NCI-H510A treated with DMSO at 0.1 percent for 48 hours (cell line): Measurements from ENCODE around the gene THSD4.

Experiments used
- DNase-seq: peaks from one replicate; lab custom pipeline; 2025; lab: John Stamatoyannopoulos, UW

The THSD4 gene

DNA sequence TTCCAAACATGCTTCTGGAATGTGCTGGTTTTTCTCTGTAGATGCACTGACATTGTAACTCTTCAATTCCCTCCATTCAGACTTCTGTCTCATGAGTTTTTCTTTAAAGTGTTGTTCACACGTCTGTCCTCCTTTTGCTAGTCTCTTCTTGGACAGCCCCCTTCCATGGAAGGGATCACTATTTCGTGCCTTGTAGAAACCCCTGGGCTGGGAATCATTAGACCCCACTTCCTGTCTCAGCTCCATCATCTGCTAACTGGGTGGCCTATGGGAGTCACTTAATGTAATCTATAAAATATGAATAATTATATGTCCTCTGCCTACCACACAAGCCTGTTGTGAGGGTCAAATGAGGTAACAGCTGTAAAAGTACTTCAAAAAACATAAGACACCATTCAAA, 110.6 kb downstream of the THSD4 start:
- no peak for DNase-seq

DNA sequence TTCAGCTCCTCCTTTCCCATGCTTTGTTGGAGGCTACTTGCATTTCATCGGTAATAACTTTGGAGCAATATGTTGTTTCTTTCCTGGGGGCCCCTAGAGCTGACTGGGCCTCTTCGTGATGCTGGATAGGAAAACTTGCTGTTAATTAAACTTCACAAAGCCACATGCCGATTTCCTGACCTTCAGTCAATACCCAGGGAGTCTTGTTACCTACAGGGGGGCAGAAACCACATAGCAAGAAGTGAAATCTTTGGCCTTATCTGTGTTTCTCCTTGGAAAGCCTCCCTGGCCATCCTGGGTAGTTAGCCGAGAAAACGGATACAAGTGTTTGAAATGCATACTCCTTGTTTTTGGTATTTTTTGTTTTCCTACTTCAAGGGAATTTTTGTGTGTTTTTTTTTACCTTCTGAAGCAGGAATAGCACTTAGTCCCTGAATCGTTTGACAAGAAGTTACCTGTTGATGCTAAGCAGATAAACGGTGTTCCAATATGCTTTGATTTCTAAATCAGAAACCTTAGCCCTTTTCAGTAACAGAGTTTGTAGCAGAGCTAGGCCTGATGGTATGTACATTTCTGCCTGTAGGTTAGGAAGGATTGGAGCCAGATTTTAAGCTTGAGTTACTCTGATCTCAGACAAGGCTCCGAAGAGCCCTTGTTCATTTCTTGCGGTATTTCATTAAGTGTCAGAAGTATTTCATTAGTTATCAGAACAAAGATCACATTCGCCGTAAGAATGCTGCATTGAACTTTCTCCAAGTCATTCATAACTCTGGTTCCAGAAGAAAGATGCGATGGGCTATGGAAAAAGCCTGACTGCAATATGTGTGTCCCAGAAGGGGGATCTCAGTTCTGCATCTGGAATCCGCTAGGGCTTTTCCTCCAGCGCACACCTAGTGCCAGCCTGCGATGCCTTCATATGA, 111.5 kb downstream of the THSD4 start:
- no peak for DNase-seq

DNA sequence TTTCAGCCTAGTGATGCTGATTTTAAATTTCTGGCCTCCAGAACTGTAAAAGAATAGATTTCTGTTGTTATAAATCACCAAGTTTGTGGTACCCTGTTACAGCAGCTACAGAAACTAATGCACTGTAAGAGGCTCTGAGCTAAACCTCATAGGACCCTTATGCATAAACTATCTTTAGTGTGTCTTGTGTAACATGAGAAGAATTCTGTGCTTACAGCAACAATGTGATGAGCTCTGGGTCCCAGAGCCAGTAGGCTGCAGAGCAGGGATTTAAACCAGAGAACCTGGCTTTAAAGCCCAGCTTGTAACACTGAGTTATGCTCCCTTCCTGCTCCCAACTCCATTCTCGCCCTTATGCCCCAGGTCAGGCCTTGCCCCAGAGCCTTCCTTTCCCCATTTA, 113.1 kb downstream of the THSD4 start:
- DNase-seq, result no peak

DNA sequence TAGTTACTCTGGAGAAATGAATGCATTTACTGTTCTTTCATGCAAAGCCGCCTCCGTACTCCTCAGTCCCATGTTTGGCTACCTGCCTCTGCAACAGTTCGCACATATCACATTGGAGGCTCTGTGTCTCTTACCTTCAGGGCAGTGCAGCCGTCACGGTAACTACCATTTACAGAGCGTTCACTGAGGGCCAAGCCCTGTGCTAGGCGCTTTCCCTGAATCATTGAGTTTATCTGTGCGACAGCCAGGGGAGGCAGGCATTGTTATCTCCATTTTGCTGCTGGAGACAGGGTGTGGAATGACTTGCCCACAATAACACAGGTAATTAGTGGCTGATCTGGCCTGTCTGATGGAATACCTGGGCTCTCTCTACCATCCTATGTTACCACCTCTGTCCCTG, 115.0 kb downstream of the THSD4 start:
- DNase-seq, result no peak

DNA sequence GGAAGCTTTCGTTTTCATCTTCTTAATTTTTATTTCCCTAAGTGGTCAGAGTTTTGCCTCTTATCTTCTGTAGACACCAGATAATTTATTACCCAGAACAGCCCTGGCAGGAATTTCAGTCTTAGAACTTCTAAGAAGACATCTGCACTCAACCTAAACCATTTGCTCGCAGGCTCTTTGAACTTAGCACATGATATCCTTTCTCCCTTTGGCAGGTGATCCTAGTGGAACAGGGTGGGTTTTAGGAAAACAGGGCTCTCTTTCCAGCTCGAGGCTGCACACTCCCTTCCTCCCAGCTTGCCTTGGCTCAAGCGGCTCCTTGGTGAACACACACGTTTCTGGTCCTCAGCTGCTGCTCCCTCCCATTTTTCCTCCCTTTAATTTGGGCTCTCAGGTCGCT, 116.5 kb downstream of the THSD4 start:
- DNase-seq, result no peak

DNA sequence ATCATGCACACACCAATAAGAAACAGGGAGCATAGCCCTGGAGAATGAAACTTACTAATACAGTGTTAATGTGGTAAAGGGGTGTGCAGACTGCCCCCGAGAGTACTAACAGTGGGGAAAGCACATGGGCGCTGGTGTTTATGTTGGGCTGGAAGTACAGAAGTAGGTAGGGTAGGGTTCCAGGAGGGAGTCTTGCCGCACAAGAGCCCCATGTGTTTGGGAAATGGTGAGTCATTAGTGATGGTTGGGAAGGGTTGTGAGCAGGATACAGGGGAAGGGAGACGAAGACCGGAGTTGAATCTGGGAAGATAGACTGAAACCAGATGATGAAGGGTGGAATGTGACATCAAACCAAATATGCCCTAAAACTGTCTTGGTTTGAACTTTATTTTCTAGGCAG, 117.1 kb downstream of the THSD4 start:
- no peak for DNase-seq

DNA sequence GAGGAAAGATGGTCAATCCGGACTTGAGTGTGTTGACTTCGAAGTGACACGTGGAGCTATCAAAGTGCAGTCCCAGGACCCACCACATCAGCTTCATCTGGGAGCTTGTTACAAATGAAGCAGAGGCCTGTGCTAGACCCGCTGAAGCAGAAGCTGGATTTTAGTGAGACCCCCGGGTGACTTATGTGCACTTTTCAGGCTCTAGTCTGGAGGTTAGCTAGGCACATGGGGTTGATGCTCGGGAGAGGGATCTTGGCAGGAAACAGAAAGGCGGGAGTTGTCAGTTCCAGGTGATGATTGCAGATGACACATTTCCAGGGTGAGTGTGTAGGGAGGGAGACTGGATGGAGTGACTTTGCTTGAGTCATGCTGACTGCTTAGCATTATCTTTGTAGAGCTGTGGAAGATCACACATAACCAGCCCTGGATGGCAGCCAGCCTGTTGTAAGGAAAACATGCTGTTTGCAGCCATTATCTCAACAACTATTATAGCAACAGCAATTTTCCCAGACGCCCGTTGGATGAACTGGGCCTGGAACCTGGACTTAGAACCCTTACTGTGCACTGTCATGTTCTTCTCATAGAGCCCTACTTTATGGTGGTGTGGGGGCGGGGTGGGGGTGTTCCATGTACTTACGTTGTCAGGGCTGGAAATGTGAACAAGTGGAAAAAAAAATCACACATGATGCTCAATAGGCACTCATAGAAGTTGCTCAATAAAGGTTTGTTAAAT, 122.4 kb downstream of the THSD4 start:
- no peak for DNase-seq

DNA sequence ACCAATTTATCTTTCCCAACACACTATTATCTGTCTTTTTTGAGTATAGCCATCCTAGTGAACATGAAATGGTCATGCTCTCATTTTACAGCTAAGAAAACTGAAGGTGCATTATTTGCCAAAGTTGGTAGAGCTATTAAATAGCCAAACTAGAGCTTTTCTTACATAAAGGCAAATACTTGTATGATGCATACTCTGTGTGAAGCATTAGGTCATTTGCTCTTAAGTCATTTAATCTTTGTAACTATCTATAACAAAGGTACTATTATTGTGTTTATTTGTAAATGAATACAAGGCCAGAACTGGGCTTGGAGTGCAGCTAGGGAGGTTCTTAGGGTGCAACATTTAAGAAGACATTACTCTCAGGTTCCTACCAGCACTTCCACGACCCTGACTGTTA, 123.7 kb downstream of the THSD4 start:
- DNase-seq, result no peak

DNA sequence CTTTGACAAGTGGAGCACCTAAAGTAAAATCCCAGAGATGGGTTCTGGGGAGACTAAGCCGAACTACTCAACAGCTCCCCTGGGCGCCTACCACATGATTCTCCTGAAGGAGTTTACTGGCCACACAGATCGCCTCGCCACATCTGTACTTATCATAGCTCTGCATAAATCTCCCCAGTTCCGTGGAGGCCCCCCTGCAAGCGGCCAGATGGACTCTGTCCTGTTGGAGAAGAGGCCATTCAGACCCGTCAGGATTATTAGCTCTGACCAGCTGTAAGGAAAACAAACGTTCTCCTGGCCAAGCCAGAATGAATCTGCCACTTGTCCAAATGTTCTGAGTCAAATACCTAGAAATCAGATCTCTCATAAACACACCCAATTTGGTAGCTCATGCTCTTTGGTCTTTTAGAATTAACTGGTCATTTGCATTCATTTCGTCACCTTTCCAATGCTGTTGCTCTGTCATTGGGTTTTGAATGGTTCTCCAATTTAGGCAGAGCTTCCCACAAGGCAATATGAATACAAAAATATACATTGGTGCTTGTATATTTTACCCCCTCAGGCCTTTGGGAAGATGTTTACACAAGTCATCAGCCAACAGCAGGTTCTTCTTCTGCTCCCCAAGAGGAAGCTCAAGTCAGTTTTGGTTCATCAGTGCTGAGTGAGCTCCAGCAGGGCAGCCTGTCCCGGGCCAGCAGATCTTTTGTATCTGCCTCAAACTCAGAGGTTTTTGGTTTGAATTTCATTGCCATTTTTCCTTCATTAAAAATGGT, 124.5 kb downstream of the THSD4 start:
- DNase-seq, result no peak

DNA sequence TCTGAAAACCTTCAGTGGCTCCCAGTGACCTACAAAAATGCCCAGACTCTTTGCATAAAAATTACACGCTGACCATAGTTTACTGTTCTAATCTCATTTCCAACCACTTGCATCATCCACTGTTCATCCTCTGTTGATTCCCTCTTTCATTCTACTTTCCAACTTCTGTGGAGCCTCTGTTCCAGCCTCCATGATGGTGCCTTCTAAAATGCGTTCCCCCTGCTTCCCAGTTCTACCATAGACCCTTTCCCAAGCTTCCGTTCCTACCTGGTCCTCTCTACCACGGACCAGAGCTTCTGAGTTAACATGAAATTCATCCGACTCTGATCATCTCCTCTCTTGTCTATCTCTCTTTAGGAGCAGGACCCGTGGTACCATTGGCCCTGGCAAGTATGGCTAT, 127.0 kb downstream of the THSD4 start:
- DNase-seq, result no peak

DNA sequence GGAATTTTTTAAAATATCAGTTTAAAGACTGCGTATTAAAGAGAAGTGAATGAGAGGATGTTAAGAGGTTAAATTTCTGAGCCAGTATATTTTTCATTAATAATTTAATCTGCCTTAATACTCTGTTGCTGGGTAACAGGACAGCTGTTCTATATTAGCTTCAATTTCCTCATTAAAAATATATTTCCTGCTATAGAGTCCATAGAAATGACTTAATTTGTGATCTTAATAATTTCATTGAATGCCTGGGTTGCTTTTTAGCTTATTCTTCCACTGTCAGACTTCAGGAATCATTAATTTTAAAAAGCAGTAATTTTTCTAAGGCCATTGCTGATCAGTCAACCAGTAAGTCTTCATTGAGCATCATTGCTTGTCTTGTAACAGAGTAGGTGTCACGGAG, 129.0 kb downstream of the THSD4 start:
- no peak for DNase-seq

DNA sequence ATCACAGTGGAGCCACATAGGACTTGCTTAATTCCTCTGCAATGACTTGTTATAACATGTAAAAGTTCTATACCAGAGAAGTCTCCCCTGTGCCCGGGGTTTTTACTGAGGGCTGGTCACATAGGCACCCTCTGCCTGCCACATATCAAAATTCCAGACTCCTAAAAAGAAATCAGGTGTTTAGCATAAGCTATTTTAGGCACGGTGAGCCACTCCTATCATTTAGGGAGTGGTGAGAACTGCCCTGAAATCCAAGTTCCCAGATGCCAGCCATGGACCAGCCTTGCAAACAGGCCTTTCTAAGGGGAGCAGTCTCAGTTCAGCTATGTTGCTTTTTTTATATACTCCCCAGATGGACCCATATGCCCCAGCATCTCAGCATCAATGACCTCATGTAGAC, 130.3 kb downstream of the THSD4 start:
- DNase-seq, result no peak

DNA sequence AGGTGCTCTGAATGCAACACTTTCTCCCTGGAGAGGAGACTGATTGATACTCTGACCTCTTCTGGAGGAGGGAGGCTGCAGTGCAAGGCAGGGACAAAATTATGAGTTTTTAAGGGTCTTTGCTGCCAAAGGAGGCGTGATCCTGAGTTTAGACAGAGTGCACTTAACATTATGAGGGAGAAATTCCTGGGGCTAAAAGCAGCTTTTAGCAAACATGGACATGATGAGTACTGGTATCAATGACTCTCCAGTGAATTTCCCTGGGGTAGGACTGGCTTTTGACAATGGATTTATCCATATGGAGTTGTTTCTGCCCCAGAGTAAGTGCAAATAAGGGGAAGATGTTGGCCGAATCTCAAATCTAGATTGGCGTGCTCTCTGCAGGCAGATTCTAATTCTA, 133.1 kb downstream of the THSD4 start:
- DNase-seq, result no peak

DNA sequence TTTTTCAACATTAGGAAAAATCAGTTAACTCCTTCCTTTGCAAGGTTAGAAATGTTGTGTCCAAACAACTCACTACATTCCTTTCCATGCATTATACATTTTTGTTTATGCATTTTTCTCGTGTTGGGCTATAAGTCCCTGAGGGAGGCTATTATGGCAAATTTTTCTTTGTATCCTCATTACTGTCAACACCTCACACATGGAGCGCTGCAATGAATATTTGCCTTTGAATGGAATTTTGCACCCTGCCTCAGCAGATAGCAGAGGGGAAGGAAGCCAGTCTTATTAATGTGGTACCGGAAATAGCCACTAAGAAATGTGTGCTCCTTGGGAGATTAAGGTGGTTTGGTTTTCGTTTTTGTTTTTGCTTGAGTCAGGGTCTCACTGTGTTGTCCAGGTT, 134.7 kb downstream of the THSD4 start:
- DNase-seq, result no peak

DNA sequence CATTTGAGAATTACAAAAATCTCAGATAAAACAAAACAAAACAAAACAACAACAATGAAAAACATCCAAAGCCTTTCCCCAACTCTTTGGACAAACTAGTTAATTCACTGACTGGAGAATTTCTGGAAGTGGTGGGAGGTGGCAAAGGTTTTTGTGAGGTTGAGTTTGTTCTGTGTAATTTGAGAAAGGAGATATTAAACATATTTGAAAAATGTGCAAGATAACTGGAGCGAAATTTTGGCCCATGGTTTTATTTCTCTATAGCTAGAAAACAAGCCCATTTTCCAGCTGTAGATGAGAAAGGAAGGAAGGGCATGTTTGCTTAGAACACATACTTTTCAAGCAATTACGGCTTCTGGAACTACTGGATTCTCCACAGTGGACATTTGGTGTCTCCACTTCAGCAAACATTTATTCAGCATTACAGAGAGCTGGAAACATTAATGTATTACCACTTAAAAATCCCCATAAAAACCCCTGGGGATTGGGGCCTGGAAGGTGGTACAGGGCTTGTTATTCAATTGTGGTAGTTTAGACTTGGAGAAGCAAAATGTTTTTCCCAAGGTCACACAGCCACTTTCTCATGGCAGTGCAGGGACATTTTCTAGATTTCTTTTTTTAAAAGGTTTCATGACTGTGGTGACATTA, 135.8 kb downstream of the THSD4 start:
- DNase-seq, result no peak

DNA sequence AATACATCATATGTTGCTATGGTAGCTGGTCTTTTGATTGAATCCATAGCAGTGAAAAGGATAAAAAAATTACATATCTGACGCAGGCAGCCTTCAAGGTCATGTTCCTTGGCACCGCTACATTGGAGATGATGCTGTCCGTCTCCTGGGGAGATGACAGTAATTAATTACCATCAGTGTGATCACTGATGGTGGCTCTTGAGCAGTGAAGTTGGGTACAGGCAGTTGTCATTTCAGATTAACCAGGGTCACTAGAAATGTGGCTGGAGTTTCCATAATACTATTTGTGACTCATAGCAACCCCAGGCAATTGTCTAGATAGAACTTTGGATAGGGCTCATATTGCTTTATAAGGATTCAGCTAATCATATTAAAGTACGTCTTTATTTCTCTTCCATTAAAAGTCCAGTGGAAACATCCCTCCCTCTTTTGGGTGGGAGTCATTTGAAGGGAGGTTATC, 136.3 kb downstream of the THSD4 start:
- DNase-seq, result no peak

DNA sequence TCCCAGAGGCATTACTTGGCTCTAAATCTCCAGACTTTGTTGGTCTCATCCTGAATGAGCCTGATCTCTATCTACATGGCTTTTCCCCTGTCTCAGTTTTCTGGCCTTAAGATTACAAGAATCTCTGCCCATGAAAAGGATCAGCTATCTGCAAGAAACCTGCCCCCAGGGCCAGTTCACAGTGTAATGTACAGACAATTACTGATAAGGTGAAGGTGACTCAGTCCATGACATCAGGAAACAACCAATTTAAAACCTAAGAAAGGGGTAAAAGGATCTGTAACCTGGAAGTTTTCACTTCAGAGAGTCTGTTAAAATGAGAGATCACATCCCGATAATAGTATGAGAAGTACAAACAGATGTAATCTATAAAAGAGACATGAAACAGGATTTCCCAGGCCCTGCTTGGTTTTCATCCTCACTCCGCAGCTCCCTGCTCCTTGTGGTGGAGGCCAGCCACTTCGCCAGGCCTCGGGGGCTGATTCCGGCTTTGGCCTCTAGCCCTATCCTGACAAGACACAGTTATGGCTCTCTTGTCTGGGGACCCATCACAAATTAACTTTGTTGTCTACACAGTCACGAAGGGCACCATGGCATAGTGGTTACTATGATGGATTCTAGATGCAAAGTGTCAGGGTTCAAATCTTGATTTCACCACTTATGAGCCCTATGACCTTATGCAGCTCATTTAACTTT, 136.9 kb downstream of the THSD4 start:
- no peak for DNase-seq

DNA sequence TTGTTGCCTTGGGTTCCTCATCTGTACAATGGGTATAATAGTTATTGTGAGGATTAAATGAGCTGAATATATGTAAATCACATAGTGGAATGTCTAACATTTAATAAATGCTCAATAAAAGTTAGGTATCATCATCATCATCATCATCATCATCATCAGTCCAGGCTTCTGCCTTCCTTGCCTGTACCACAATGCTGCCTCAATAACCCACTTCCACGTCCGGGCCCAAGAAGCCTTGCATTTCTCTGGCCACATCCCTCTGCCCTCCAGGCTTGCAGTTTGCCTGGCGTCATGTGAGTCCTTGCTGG, 137.4 kb downstream of the THSD4 start:
- no peak for DNase-seq

DNA sequence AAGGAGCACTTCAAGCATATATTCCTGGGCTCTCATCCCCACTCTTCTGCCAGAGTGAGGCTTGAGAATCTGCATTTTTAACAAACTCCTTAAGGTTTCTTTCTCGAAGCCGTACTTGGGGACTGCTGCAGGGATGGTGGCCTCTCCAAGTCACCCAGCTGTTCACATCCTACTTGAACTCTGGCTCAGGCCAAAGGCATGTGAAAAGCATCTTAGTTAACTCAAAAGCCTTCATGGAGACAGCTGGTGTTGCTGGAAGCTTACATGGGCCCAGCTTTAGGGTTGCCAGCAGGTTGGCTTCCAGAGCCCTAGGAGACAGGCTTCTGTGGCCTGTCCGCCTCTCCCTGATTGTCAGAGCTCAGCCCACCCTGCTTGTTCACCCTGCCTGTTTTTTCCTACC, 139.2 kb downstream of the THSD4 start:
- DNase-seq, result no peak

DNA sequence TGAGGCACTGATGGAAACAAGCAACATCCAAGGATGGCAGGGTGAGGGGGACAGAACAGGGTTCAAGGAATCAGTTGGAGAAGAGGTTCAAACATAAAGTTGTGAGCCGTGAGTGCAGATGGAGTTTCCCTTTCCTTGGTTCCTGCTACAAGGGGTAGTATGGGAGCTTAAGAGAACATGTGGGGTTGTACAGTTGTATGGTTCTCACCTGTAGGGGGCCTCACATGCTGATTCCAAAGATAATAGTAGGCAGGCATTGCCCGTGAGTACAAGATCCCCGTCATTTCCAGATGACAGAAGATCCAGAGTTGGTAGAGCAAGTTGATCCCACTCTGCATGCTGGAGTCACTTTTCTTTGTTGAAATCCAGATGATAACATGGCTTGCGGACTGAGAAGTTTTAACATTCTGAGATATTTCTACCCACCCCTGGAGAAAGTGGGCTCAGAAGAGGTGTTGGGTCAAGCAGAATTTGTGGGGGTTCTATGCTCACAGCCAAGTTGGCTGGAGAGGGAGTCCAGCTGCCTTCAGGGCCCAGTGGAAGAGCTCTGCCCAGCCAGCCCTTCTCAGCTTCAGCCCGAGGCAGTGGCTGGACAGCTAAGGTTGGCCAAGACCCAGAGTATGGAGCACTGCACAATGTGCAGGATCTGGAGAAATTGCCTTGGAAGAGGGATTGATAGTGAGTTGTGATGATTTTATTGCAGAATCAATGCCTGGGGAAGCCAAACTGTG, 141.8 kb downstream of the THSD4 start:
- no peak for DNase-seq

DNA sequence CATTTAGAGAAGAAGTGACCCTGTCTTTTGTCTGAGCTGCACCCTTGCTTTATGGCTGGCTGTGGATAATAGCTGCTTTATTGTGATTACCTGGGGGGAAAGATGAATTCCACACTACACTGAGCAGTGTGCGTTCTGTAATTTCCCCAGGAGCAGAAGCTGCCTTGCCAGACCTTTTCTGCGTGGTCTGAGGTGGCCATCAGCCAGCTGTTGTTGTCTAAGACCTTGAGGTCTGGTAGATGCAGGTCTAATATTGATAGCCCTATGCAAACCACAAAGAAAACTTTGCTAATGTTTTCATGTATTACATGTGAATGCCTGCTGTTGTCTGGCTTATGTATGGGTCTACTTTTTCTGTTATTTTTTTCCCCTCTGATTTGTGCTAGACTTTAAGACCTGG, 144.6 kb downstream of the THSD4 start:
- DNase-seq, result no peak
